ENCODE measurements around the gene SCAP.

Gene SCAP

DNA sequence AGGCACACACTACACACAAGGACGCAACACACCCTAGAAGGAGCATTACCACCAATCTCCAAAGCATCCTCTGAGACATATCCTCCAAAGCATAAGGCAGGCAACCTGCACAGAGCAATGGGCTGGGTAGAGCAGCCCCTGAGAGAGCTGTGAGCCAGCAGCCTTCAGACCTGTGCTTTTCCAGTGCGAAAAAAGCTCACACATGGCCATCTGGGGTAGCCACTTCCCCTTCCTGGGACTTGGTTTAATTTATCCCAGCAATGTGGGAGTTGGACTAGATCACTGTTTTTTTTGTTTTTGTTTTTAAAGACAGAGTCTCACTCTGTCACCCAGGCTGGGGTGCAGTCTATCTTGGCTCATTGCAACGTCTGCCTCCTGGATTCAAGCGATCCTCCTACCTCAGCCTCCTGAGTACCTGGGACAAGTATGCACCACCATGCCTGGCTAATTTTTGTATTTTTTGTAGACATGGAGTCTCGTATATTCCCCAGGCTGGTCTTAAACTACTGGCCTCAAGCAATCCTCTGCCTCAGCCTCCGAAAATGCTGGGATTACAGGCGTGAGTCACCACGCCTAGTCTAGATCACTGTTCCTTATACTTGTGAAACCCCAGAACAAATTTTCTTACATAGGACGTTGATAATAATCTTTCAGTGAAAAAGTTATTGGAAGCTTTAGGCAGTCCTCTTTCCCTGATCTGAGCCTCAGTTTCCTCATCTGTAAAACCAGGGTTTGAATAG lies 76.0 kb downstream of the SCAP start:
- H2BK5ac ChIP-seq (ENCODE audit: low read depth, low read length, poor library complexity, severe bottlenecking), result no peak overlapping the region
- H3K9ac ChIP-seq (ENCODE audit: low read length), result no peak overlapping the region
- peaks cover 31 to 34% of the 10 kb centered on the region in 2 experiments for H3K36me3 ChIP-seq (ENCODE audit: control insufficient read depth in 1 of 2, insufficient read depth in 2 of 2, low read depth in 1 of 2, low read length in 2 of 2)
- H4K91ac ChIP-seq (ENCODE audit: low read length), result no peak overlapping the region
- no peak for DNase-seq
- 90% methylated on average over 8 of the region's 9 CpGs for WGBS
- no peak overlapping the region for H3K14ac ChIP-seq (ENCODE audit: low read length in 2 of 2)
- H2BK12ac ChIP-seq (ENCODE audit: low read length in 2 of 2), result no peak overlapping the region
- no peak overlapping the region for H2AFZ ChIP-seq (ENCODE audit: low read depth, low read length)
- peaks cover 35% of the 10 kb centered on the region for H3K79me1 ChIP-seq (replicated peaks; ENCODE audit: low read length, poor library complexity, severe bottlenecking)
- H3K18ac ChIP-seq (ENCODE audit: low read depth in 1 of 2, low read length in 2 of 2), result no peak overlapping the region
- no peaks in the 10 kb centered on the region for H3K9me3 ChIP-seq (ENCODE audit: control insufficient read depth, low read length)
- H3K23ac ChIP-seq (ENCODE audit: low read length in 2 of 2), result no peak overlapping the region
- H3K4me2 ChIP-seq (ENCODE audit: low read length, poor library complexity, severe bottlenecking), result no peak overlapping the region
- H2BK120ac ChIP-seq (ENCODE audit: low read depth, low read length), result no peak overlapping the region
- H3K4me1 ChIP-seq (ENCODE audit: control insufficient read depth, insufficient read depth, low read depth, low read length), result peaks cover 21% of the 10 kb centered on the region
- H2AK5ac ChIP-seq (ENCODE audit: low read length, severe bottlenecking), result no peak overlapping the region
- H4K8ac ChIP-seq (ENCODE audit: low read length), result no peak overlapping the region
- H2BK15ac ChIP-seq (ENCODE audit: low read depth, poor library complexity, severe bottlenecking), result no peak overlapping the region
- no peak overlapping the region for H3K4ac ChIP-seq (ENCODE audit: low read depth in 1 of 2, low read length in 2 of 2)
- no peaks in the 10 kb centered on the region for H3K27me3 ChIP-seq (ENCODE audit: control insufficient read depth in 1 of 2, insufficient read depth in 1 of 2, low read length in 2 of 2)
- no peak overlapping the region for H3K27ac ChIP-seq (ENCODE audit: low read length, poor library complexity, severe bottlenecking)
- H3K4me3 ChIP-seq (ENCODE audit: insufficient read depth in 1 of 2, low read depth in 1 of 2, low read length in 2 of 2), result no peak overlapping the region

DNA sequence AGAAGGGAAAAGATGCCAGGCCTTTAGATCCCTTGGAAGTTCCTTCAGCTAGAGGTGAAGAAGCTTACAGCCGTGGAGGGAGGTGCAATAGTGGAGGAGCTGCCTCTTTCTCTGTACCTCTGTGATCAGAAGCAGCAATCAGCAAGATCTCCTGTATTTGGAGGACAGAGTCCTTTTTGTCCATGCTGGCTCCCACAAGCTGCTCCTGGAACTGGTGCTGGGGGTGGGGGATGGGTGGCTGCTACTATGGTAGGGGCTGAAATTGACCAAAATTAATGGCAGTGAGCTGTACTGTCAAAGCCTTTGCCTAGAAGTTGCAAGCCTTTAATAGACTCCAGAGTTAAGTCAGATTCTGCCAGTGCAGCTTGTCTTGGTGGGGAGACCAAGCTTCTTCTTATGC lies 76.7 kb downstream of the SCAP start:
- no peak overlapping the region for H3K27ac ChIP-seq (ENCODE audit: low read length, poor library complexity, severe bottlenecking)
- no peak overlapping the region for H3K23ac ChIP-seq (ENCODE audit: low read length in 2 of 2)
- H3K9me3 ChIP-seq (ENCODE audit: control insufficient read depth, low read length), result no peaks in the 10 kb centered on the region
- no peak overlapping the region for H3K4ac ChIP-seq (ENCODE audit: low read depth in 1 of 2, low read length in 2 of 2)
- 94% methylated on average over 1 of the region's 1 CpG for WGBS
- no peak overlapping the region for H3K18ac ChIP-seq (ENCODE audit: low read depth in 1 of 2, low read length in 2 of 2)
- H3K4me2 ChIP-seq (ENCODE audit: low read length, poor library complexity, severe bottlenecking), result no peak overlapping the region
- no peak overlapping the region for H2AFZ ChIP-seq (ENCODE audit: low read depth, low read length)
- H3K14ac ChIP-seq (ENCODE audit: low read length in 2 of 2), result no peak overlapping the region
- H3K79me1 ChIP-seq (replicated peaks; ENCODE audit: low read length, poor library complexity, severe bottlenecking), result peaks cover 31% of the 10 kb centered on the region
- H2BK15ac ChIP-seq (ENCODE audit: low read depth, poor library complexity, severe bottlenecking), result no peak overlapping the region
- peaks cover 22% of the 10 kb centered on the region for H3K4me1 ChIP-seq (ENCODE audit: control insufficient read depth, insufficient read depth, low read depth, low read length)
- H2BK120ac ChIP-seq (ENCODE audit: low read depth, low read length), result no peak overlapping the region
- H3K27me3 ChIP-seq (ENCODE audit: control insufficient read depth in 1 of 2, insufficient read depth in 1 of 2, low read length in 2 of 2), result no peaks in the 10 kb centered on the region
- no peak overlapping the region for H3K4me3 ChIP-seq (ENCODE audit: insufficient read depth in 1 of 2, low read depth in 1 of 2, low read length in 2 of 2)
- H4K91ac ChIP-seq (ENCODE audit: low read length), result no peak overlapping the region
- peaks cover 28 to 34% of the 10 kb centered on the region in 2 experiments for H3K36me3 ChIP-seq (ENCODE audit: control insufficient read depth in 1 of 2, insufficient read depth in 2 of 2, low read depth in 1 of 2, low read length in 2 of 2)
- H2BK12ac ChIP-seq (ENCODE audit: low read length in 2 of 2), result no peak overlapping the region
- no peak for DNase-seq
- no peak overlapping the region for H2AK5ac ChIP-seq (ENCODE audit: low read length, severe bottlenecking)
- no peak overlapping the region for H2BK5ac ChIP-seq (ENCODE audit: low read depth, low read length, poor library complexity, severe bottlenecking)
- H4K8ac ChIP-seq (ENCODE audit: low read length), result no peak overlapping the region
- H3K9ac ChIP-seq (ENCODE audit: low read length), result no peak overlapping the region

- H4K8ac ChIP-seq (ENCODE audit: low read length), result no peak overlapping the region
- H2BK120ac ChIP-seq (ENCODE audit: low read depth, low read length), result no peak overlapping the region
- H2AFZ ChIP-seq (ENCODE audit: low read depth, low read length), result no peak overlapping the region
- no peak overlapping the region for H2BK12ac ChIP-seq (ENCODE audit: low read length in 2 of 2)
- 99% methylated on average over 7 of the region's 7 CpGs for WGBS
- no peak overlapping the region for H2BK15ac ChIP-seq (ENCODE audit: low read depth, poor library complexity, severe bottlenecking)
- H3K9me3 ChIP-seq (ENCODE audit: control insufficient read depth, low read length), result no peaks in the 10 kb centered on the region
- no peak for DNase-seq
- no peak overlapping the region for H2AK5ac ChIP-seq (ENCODE audit: low read length, severe bottlenecking)
- H3K4ac ChIP-seq (ENCODE audit: low read depth in 1 of 2, low read length in 2 of 2), result no peak overlapping the region
- no peak overlapping the region for H3K23ac ChIP-seq (ENCODE audit: low read length in 2 of 2)
- no peaks in the 10 kb centered on the region for H3K27me3 ChIP-seq (ENCODE audit: control insufficient read depth in 1 of 2, insufficient read depth in 1 of 2, low read length in 2 of 2)
- no peak overlapping the region for H3K14ac ChIP-seq (ENCODE audit: low read length in 2 of 2)
- H3K4me3 ChIP-seq (ENCODE audit: insufficient read depth in 1 of 2, low read depth in 1 of 2, low read length in 2 of 2), result no peak overlapping the region
- no peak overlapping the region for H4K91ac ChIP-seq (ENCODE audit: low read length)
- no peak overlapping the region for H3K9ac ChIP-seq (ENCODE audit: low read length)
- no peak overlapping the region for H2BK5ac ChIP-seq (ENCODE audit: low read depth, low read length, poor library complexity, severe bottlenecking)
- H3K36me3 ChIP-seq (ENCODE audit: control insufficient read depth in 1 of 2, insufficient read depth in 2 of 2, low read depth in 1 of 2, low read length in 2 of 2), result peaks cover 28 to 31% of the 10 kb centered on the region in 2 experiments
- no peak overlapping the region for H3K27ac ChIP-seq (ENCODE audit: low read length, poor library complexity, severe bottlenecking)
- peaks cover 25% of the 10 kb centered on the region for H3K4me1 ChIP-seq (ENCODE audit: control insufficient read depth, insufficient read depth, low read depth, low read length)
- H3K18ac ChIP-seq (ENCODE audit: low read depth in 1 of 2, low read length in 2 of 2), result no peak overlapping the region
- H3K79me1 ChIP-seq (replicated peaks; ENCODE audit: low read length, poor library complexity, severe bottlenecking), result peaks cover 25% of the 10 kb centered on the region
- H3K4me2 ChIP-seq (ENCODE audit: low read length, poor library complexity, severe bottlenecking), result no peak overlapping the region
Measured at GRCh38 chr3:47398228-47398627, 77.5 kb downstream of the SCAP start.

DNA sequence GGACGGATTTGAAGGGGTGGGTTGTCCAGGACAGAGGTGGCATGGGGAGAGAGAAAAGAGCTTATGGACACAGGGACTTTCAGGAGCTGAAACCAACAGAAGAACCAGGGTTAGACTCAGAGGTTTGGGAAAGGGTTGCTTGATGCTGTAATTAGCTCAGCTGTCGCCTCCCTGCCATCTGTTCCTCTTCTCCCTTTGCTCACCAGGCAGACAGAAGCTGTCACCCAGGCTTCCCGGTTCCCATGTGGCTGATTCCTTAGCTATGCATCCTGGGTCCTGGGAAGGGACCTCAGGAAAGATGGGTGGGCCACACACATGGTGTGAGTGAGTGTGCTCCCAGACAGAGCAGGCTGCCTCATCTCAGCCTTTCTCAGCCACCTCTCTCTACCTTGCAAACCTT lies 80.9 kb downstream of the SCAP start:
- 56% methylated on average over 3 of the region's 3 CpGs for WGBS
- H3K14ac ChIP-seq (ENCODE audit: low read length in 2 of 2), result no peak overlapping the region
- peak overlapping the region; percentile 58 for H4K91ac ChIP-seq (ENCODE audit: low read length)
- H2BK15ac ChIP-seq (ENCODE audit: low read depth, poor library complexity, severe bottlenecking), result no peak overlapping the region
- peak overlapping the region in 1 of 2 experiments; percentile 13 for H3K18ac ChIP-seq (ENCODE audit: low read depth in 1 of 2, low read length in 2 of 2)
- no peak overlapping the region for H3K9ac ChIP-seq (ENCODE audit: low read length)
- H3K23ac ChIP-seq (ENCODE audit: low read length in 2 of 2), result no peak overlapping the region
- peaks cover 28% of the 10 kb centered on the region for H3K79me1 ChIP-seq (replicated peaks; ENCODE audit: low read length, poor library complexity, severe bottlenecking)
- H3K36me3 ChIP-seq (ENCODE audit: control insufficient read depth in 1 of 2, insufficient read depth in 2 of 2, low read depth in 1 of 2, low read length in 2 of 2), result peaks cover 23 to 32% of the 10 kb centered on the region in 2 experiments
- H2BK12ac ChIP-seq (ENCODE audit: low read length in 2 of 2), result no peak overlapping the region
- DNase-seq, result peak; percentile 59
- no peak overlapping the region for H3K4me3 ChIP-seq (ENCODE audit: insufficient read depth in 1 of 2, low read depth in 1 of 2, low read length in 2 of 2)
- H3K4me1 ChIP-seq (ENCODE audit: control insufficient read depth, insufficient read depth, low read depth, low read length), result peaks cover 22% of the 10 kb centered on the region
- H2AK5ac ChIP-seq (ENCODE audit: low read length, severe bottlenecking), result peak overlapping the region; percentile 13
- no peak overlapping the region for H2AFZ ChIP-seq (ENCODE audit: low read depth, low read length)
- no peaks in the 10 kb centered on the region for H3K9me3 ChIP-seq (ENCODE audit: control insufficient read depth, low read length)
- H3K4ac ChIP-seq (ENCODE audit: low read depth in 1 of 2, low read length in 2 of 2), result peak overlapping the region in 1 of 2 experiments; percentile 2
- no peak overlapping the region for H3K27ac ChIP-seq (ENCODE audit: low read length, poor library complexity, severe bottlenecking)
- H3K27me3 ChIP-seq (ENCODE audit: control insufficient read depth in 1 of 2, insufficient read depth in 1 of 2, low read length in 2 of 2), result no peaks in the 10 kb centered on the region
- no peak overlapping the region for H2BK5ac ChIP-seq (ENCODE audit: low read depth, low read length, poor library complexity, severe bottlenecking)
- no peak overlapping the region for H4K8ac ChIP-seq (ENCODE audit: low read length)
- H3K4me2 ChIP-seq (ENCODE audit: low read length, poor library complexity, severe bottlenecking), result no peak overlapping the region
- H2BK120ac ChIP-seq (ENCODE audit: low read depth, low read length), result no peak overlapping the region
